Thoracic aorta (tissue), 2 donors: Measurements from ENCODE around the gene TP53I13. TPM values are rescaled to one million over a fixed set of nuclear protein-coding genes. Genes with fewer than 3 reads are reported as not detected.

Experiments
- ATAC-seq: fragments of 150-250 bp; one replicate; pipeline ENCODE4 v1.8.0; 2017; ENCODE audit warnings: low read depth; ENCODE audit not compliant: insufficient number of reproducible peaks, low FRiP score
- DNase-seq: peaks from one replicate; pipeline ENCODE4 v3.0.0-alpha.2; 2020; ENCODE audit warnings: low spot score
- H3K27ac ChIP-seq, 2 donors: fragments of 200-600 bp; sonication (generic); 1 replicate in 1 of 2; 2 replicates in 1 of 2; pipeline ENCODE4 v1.5.1; 2016; ENCODE audit warnings: mild to moderate bottlenecking in 2 of 2, moderate library complexity in 2 of 2
- H3K27me3 ChIP-seq: fragments of 200-600 bp; sonication (generic); replicated peaks from 2 replicates; pipeline ENCODE4 v1.6.0; 2016; ENCODE audit warnings: mild to moderate bottlenecking; ENCODE audit not compliant: insufficient read depth
- H3K36me3 ChIP-seq: fragments of 200-600 bp; sonication (generic); one replicate; pipeline ENCODE4 v1.5.1; 2016
- H3K4me1 ChIP-seq, 2 donors: fragments of 200-600 bp; sonication (generic); 1 replicate in 1 of 2; 2 replicates in 1 of 2; pipeline versions ENCODE4 v1.5.1 to v1.6.0; 2016; ENCODE audit warnings: low read depth in 2 of 2, mild to moderate bottlenecking in 1 of 2; ENCODE audit not compliant: control insufficient read depth in 1 of 2
- H3K4me3 ChIP-seq: fragments of 200-600 bp; sonication (generic); 2 replicates; pipeline ENCODE4 v1.5.1; 2016; ENCODE audit warnings: mild to moderate bottlenecking
- H3K9me3 ChIP-seq: fragments of 200-600 bp; sonication (generic); 2 replicates; pipeline ENCODE4 v1.5.1; 2016
- total RNA-seq, 2 donors: library from RNA; depleted of rRNA; stranded (reverse); fragments of >200 nt; gene quantifications; one replicate each; pipeline versions ENCODE4 v1.1.0 to v1.2.3, GENCODE V29; 2016
- TF ChIP-seq, protein P1 (sequence below): fragments of 200-600 bp; sonication (generic); IDR thresholded peaks from one replicate; pipeline ENCODE4 v1.5.1; 2019; ENCODE audit warnings: antibody characterized with exemption

The TP53I13 gene
- total RNA-seq, 2 donors from 2014 or later, result 54.4 to 92.6 TPM

DNA sequence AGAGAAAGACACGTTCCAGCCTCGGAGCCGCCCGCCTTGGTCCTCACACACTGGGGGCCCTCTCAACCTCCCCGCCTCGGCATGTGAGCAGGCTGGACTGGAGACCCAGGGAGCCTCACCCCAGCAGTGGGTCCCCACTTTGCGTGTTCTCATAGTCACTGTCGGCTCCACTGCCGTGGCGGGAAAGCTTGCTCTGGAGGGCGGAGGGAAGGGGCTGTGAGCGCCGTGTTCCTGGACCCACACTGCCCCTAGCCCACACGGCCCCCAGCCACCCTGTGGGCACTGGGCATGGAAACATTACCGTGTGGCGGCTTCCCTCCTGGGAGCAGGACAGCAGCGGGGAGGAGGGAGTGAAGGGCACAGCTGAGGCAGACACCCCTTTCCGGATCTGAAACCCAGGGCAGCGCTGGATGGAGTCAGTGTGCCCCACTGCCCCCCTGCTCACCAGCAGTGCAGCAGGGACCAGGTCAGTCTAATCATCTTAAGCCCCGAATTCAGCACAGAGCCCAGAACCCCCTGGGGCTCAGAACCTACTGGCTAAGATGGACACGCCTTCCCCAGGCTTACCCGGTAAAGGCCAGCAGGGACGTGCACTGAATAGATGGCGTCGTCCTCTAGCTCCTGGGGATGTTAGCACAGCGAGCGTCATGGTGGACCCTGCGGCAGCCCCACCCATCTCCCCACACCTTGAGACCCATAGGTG is 7.2 kb downstream of the TP53I13 start:
- TF ChIP-seq, protein P1, sequence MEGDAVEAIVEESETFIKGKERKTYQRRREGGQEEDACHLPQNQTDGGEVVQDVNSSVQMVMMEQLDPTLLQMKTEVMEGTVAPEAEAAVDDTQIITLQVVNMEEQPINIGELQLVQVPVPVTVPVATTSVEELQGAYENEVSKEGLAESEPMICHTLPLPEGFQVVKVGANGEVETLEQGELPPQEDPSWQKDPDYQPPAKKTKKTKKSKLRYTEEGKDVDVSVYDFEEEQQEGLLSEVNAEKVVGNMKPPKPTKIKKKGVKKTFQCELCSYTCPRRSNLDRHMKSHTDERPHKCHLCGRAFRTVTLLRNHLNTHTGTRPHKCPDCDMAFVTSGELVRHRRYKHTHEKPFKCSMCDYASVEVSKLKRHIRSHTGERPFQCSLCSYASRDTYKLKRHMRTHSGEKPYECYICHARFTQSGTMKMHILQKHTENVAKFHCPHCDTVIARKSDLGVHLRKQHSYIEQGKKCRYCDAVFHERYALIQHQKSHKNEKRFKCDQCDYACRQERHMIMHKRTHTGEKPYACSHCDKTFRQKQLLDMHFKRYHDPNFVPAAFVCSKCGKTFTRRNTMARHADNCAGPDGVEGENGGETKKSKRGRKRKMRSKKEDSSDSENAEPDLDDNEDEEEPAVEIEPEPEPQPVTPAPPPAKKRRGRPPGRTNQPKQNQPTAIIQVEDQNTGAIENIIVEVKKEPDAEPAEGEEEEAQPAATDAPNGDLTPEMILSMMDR, result no peak
- H3K4me1 ChIP-seq, result peaks cover 3 to 41% of the 10 kb centered on the region in 2 donors
- ATAC-seq (no peak), DNase-seq (no peak)
- H3K9me3 ChIP-seq, result no peaks in the 10 kb centered on the region
- H3K36me3 ChIP-seq, result peaks cover 28% of the 10 kb centered on the region
- H3K4me3 ChIP-seq, result no peak overlapping the region
- no peaks in the 10 kb centered on the region for H3K27me3 ChIP-seq
- no peak overlapping the region for H3K27ac ChIP-seq

- H3K27me3 ChIP-seq, result no peaks in the 10 kb centered on the region
- H3K4me3 ChIP-seq, result no peak overlapping the region
- ATAC-seq, result no peak
- TF ChIP-seq, protein P1, result no peak
- DNase-seq, result no peak
- no peak overlapping the region for H3K27ac ChIP-seq
- H3K4me1 ChIP-seq, result peaks cover 3 to 37% of the 10 kb centered on the region in 2 donors
- H3K9me3 ChIP-seq, result no peaks in the 10 kb centered on the region
- peaks cover 31% of the 10 kb centered on the region for H3K36me3 ChIP-seq
Observed at GRCh38 chr17:29576214-29577000, 7.9 kb downstream of the TP53I13 start.

GRCh38 chr17:29577001-29577370 is 8.5 kb downstream of the TP53I13 start:
- DNase-seq (no peak), ATAC-seq (no peak)
- Histone ChIP-seq H3K4me1 (peaks cover 3 to 31% of the 10 kb centered on the region in 2 donors), H3K27ac (no peak overlapping the region), H3K36me3 (peaks cover 33% of the 10 kb centered on the region), H3K9me3 (no peaks in the 10 kb centered on the region), H3K4me3 (no peak overlapping the region), H3K27me3 (no peaks in the 10 kb centered on the region)
- TF ChIP-seq, protein P1, result no peak

- TF ChIP-seq, protein P1, result no peak
- Histone ChIP-seq H3K36me3 (peaks cover 33% of the 10 kb centered on the region), H3K27ac (peak overlapping the region in 1 of 2 donors; percentile 36), H3K9me3 (no peaks in the 10 kb centered on the region), H3K4me3 (no peak overlapping the region), H3K27me3 (no peaks in the 10 kb centered on the region), H3K4me1 (peaks cover under 1 to 25% of the 10 kb centered on the region in 2 donors)
- DNase-seq, result no peak
- no peak for ATAC-seq
Observed at GRCh38 chr17:29577385-29578211, 9.1 kb downstream of the TP53I13 start.
